CD14-positive monocyte (primary cell): ENCODE measurements around the gene DUSP8. TPM values are rescaled to one million over a fixed set of nuclear protein-coding genes. Genes with fewer than 3 reads are reported as not detected.

Experiments
- DNase-seq, 3 donors: peaks; one replicate each; pipeline ENCODE4 v3.0.0-alpha.2; 2011 to 2022
- H2AFZ ChIP-seq: 2 replicates; pipeline ENCODE4 v1.6.0; 2012; ENCODE audit warnings: mild to moderate bottlenecking, low read depth, low read length, inconsistent platforms; ENCODE audit not compliant: insufficient read depth, poor library complexity, severe bottlenecking
- H3K27ac ChIP-seq, 2 donors: 1 replicate in 1 of 2; 2 replicates in 1 of 2; pipeline ENCODE4 v1.5.1; 2012 to 2013; ENCODE audit warnings: low read length in 2 of 2, control low read depth in 1 of 2, inconsistent platforms in 1 of 2, low read depth in 1 of 2, mild to moderate bottlenecking in 1 of 2
- H3K27me3 ChIP-seq, 2 donors: one replicate each; pipeline versions ENCODE4 v1.6.0 to v1.6.1; 2011 to 2013; ENCODE audit warnings: low read length in 2 of 2; ENCODE audit not compliant: control insufficient read depth in 2 of 2, insufficient read depth in 2 of 2
- H3K36me3 ChIP-seq, 2 donors: replicated peaks in 1 of 2; 1 replicate in 1 of 2; 2 replicates in 1 of 2; pipeline versions ENCODE4 v1.5.1 to v1.6.1; 2012 to 2013; ENCODE audit warnings: low read length in 2 of 2, control low read depth in 1 of 2, inconsistent platforms in 1 of 2, mild to moderate bottlenecking in 1 of 2; ENCODE audit not compliant: insufficient read depth in 2 of 2, control insufficient read depth in 1 of 2
- H3K4me1 ChIP-seq, 2 donors: 1 replicate in 1 of 2; 2 replicates in 1 of 2; pipeline versions ENCODE4 v1.5.1 to v1.6.1; 2012 to 2013; ENCODE audit warnings: low read length in 2 of 2, control low read depth in 1 of 2, inconsistent platforms in 1 of 2, mild to moderate bottlenecking in 1 of 2, moderate library complexity in 1 of 2; ENCODE audit not compliant: insufficient read depth in 2 of 2, control insufficient read depth in 1 of 2
- H3K4me2 ChIP-seq: replicated peaks from 2 replicates; pipeline ENCODE3; 2012; ENCODE audit warnings: low read length, moderate library complexity, mild to moderate bottlenecking; ENCODE audit not compliant: poor library complexity, severe bottlenecking; ENCODE audit errors: extremely low read depth
- H3K4me3 ChIP-seq, 3 experiments: fragments of 200-600 bp in 1 of 3; sonication (generic) in 1 of 3; replicated peaks in 1 of 3; 1 replicate in 2 of 3; 2 replicates in 1 of 3; pipeline ENCODE4 v1.5.1; 2011 to 2013; ENCODE audit warnings: low read length in 3 of 3, mild to moderate bottlenecking in 3 of 3, control low read depth in 2 of 3, low read depth in 2 of 3, inconsistent platforms in 1 of 3, moderate library complexity in 1 of 3
- H3K79me2 ChIP-seq: 2 replicates; pipeline ENCODE4 v1.6.0; 2012; ENCODE audit warnings: mild to moderate bottlenecking, control low read depth, inconsistent platforms, low read length, moderate library complexity; ENCODE audit not compliant: insufficient read depth
- H3K9ac ChIP-seq: 2 replicates; pipeline ENCODE4 v1.6.0; 2017; ENCODE audit warnings: low read length, mild to moderate bottlenecking; ENCODE audit not compliant: insufficient read depth, poor library complexity, severe bottlenecking
- H3K9me3 ChIP-seq, 2 donors: replicated peaks in 1 of 2; 1 replicate in 1 of 2; 2 replicates in 1 of 2; pipeline versions ENCODE4 v1.5.1 to v1.6.1; 2012 to 2013; ENCODE audit warnings: low read length in 2 of 2, control low read depth in 1 of 2; ENCODE audit not compliant: control insufficient read depth in 1 of 2, insufficient read depth in 1 of 2
- H4K20me1 ChIP-seq: 2 replicates; pipeline ENCODE4 v1.6.0; 2012; ENCODE audit warnings: mild to moderate bottlenecking, low read length, control low read depth, moderate library complexity; ENCODE audit not compliant: insufficient read depth
- H3K27ac Mint-ChIP-seq, 7 donors: one replicate each; pipeline ENCODE4 v1.8.0; 2020; ENCODE audit warnings: mild to moderate bottlenecking in 7 of 7, mixed read lengths in 7 of 7, moderate library complexity in 6 of 7, inconsistent platforms in 2 of 7
- H3K27me3 Mint-ChIP-seq, 3 donors: one replicate each; pipeline ENCODE4 v1.8.0; 2021 to 2022; ENCODE audit warnings: low read depth in 3 of 3, mild to moderate bottlenecking in 3 of 3, mixed read lengths in 3 of 3, moderate library complexity in 3 of 3, inconsistent platforms in 1 of 3
- H3K36me3 Mint-ChIP-seq, 2 donors: one replicate each; pipeline ENCODE4 v1.8.0; 2020; ENCODE audit warnings: mixed read lengths in 2 of 2, inconsistent platforms in 1 of 2, mild to moderate bottlenecking in 1 of 2
- H3K4me1 Mint-ChIP-seq: one replicate; pipeline ENCODE4 v1.8.0; 2020; ENCODE audit warnings: mild to moderate bottlenecking, mixed read lengths
- H3K4me3 Mint-ChIP-seq, 2 donors: one replicate each; pipeline ENCODE4 v1.8.0; 2020; ENCODE audit warnings: mild to moderate bottlenecking in 2 of 2, mixed read lengths in 2 of 2, moderate library complexity in 1 of 2
- H3K9me3 Mint-ChIP-seq, 7 donors: one replicate each; pipeline ENCODE4 v1.8.0; 2020 to 2022; ENCODE audit warnings: mixed read lengths in 7 of 7, mild to moderate bottlenecking in 6 of 7, moderate library complexity in 6 of 7, inconsistent platforms in 2 of 7
- WGBS: methylation state at CpG from one replicate; pipeline ENCODE4 v1.1.5; 2013; ENCODE audit warnings: missing lambda C conversion rate; ENCODE audit not compliant: insufficient coverage; 5-methylcytosine and 5-hydroxymethylcytosine counted together
- intact Hi-C, 2 donors: fragments of 100-400 bp; cut with micrococcal nuclease; formaldehyde crosslinking; loops; one replicate each; pipeline versions ENCODE4 v1.15.0 to v1.15.1; 2023
- polyA plus RNA-seq, 3 donors: library from polyadenylated mRNA; depleted of rRNA in 1 of 3; unstranded in 2 of 3; stranded (reverse) in 1 of 3; fragments of 300-500 nt in 2 of 3; fragments of >200 nt in 1 of 3; fragmentation: Illumina TruSeq in 2 of 3; gene quantifications; 1 replicate in 2 of 3; 2 replicates in 1 of 3; pipeline ENCODE4 v1.2.3, GENCODE V29; 2012 to 2021
- TF ChIP-seq, protein P1 (sequence below): fragments of 200-600 bp; IDR thresholded peaks from one replicate; pipeline ENCODE4 v1.8.0; 2022; ENCODE audit warnings: antibody characterized with exemption, mild to moderate bottlenecking

DUSP8 gene
- polyA plus RNA-seq, 3 donors, result 0.61 TPM; not detected in 2

DNA sequence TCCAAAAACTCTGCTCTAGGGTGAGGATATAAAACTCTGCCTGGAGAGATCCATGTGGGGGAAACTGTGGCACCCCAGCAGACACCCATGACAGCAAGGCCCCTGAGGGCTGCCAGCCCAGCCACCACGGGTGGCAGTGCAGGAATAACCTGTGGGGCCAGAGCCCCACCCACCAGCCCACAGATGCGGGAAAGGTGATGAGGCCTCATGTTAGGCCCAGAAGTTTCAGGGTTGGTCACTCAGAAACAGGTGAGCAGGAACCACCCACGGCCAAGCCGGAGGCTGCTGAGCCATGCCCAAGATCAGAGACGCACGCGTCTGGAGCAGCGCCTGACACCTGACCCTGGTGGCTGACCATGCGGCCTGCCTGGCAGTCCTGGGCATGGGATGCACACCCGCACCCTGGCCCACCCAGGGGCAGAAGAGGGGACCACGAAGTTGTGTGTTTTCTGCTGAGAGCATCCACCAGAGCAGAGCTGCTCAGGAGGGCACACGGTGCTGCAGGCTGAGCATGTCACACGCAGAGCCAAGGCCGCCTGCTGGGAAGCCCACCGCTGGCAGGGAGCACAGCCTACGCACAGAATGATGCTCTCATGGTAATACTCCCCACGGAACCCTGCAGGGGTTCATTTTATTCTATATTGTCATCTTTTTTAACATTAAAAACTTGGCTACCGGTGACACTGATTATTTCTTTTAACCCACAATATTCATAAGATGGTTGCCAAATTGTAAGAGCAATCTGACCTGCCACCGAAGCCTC is 41.2 kb downstream of the DUSP8 start:
- no peaks in the 10 kb centered on the region for H3K27me3 ChIP-seq
- no peak overlapping the region for H2AFZ ChIP-seq
- H3K27me3 Mint-ChIP-seq, result no peaks in the 10 kb centered on the region
- H3K9me3 Mint-ChIP-seq, result no peaks in the 10 kb centered on the region
- 99% methylated on average over 17 of the region's 19 CpGs for WGBS
- H3K36me3 ChIP-seq, result peaks cover 23 to 42% of the 10 kb centered on the region in 2 donors
- no peak for DNase-seq
- no peak overlapping the region for H3K4me2 ChIP-seq
- no peak overlapping the region for H3K27ac ChIP-seq
- no peaks in the 10 kb centered on the region for H3K9me3 ChIP-seq
- H3K36me3 Mint-ChIP-seq, result peaks cover 25 to 40% of the 10 kb centered on the region in 2 donors
- H4K20me1 ChIP-seq, result peaks cover 99% of the 10 kb centered on the region
- no peak overlapping the region for H3K4me3 ChIP-seq
- no peaks in the 10 kb centered on the region for H3K4me1 ChIP-seq
- H3K4me3 Mint-ChIP-seq, result no peak overlapping the region
- no peak overlapping the region for H3K27ac Mint-ChIP-seq
- peaks cover 89% of the 10 kb centered on the region for H3K79me2 ChIP-seq
- peaks cover 3% of the 10 kb centered on the region for H3K4me1 Mint-ChIP-seq
- no peak overlapping the region for H3K9ac ChIP-seq
- TF ChIP-seq, protein P1, sequence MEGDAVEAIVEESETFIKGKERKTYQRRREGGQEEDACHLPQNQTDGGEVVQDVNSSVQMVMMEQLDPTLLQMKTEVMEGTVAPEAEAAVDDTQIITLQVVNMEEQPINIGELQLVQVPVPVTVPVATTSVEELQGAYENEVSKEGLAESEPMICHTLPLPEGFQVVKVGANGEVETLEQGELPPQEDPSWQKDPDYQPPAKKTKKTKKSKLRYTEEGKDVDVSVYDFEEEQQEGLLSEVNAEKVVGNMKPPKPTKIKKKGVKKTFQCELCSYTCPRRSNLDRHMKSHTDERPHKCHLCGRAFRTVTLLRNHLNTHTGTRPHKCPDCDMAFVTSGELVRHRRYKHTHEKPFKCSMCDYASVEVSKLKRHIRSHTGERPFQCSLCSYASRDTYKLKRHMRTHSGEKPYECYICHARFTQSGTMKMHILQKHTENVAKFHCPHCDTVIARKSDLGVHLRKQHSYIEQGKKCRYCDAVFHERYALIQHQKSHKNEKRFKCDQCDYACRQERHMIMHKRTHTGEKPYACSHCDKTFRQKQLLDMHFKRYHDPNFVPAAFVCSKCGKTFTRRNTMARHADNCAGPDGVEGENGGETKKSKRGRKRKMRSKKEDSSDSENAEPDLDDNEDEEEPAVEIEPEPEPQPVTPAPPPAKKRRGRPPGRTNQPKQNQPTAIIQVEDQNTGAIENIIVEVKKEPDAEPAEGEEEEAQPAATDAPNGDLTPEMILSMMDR, result no peak
- intact Hi-C loops, result no loop called here

DNA sequence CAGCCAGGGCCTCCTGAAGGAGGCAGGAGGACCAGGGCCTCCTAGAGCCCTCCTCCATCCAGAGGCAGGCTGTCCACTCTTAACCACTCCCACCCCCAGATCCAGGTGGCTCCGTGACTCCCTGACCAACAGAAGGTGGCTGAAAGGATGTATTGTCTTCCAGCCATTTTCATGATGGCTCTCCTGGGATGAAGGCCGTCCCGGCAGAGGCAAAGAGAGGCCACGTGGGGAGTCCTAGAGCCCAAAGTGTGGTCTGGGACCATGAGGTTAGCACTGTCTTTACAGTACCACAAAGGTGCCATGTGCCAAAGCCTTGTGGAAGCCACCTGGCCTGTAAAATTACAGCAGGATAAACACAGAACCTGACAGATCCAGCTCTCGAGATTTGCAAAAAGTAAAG is 42.3 kb downstream of the DUSP8 start:
- Mint-ChIP-seq H3K4me3 (no peak overlapping the region), H3K27ac (no peak overlapping the region), H3K4me1 (peaks cover 3% of the 10 kb centered on the region), H3K9me3 (no peaks in the 10 kb centered on the region), H3K27me3 (no peaks in the 10 kb centered on the region), H3K36me3 (peaks cover 18 to 32% of the 10 kb centered on the region in 2 donors)
- Histone ChIP-seq H4K20me1 (peaks cover 99% of the 10 kb centered on the region), H3K9ac (no peak overlapping the region), H3K4me3 (no peak overlapping the region), H3K9me3 (no peaks in the 10 kb centered on the region), H3K27ac (no peak overlapping the region), H3K79me2 (peaks cover 89% of the 10 kb centered on the region), H3K27me3 (no peaks in the 10 kb centered on the region), H3K4me1 (no peaks in the 10 kb centered on the region), H2AFZ (no peak overlapping the region), H3K36me3 (peaks cover 15 to 36% of the 10 kb centered on the region in 2 donors), H3K4me2 (no peak overlapping the region)
- intact Hi-C loops, result no loop called here
- DNase-seq, result no peak
- TF ChIP-seq, protein P1, result no peak
- WGBS, result 95% methylated on average over 3 of the region's 5 CpGs
